Central memory CD8-positive, alpha-beta T cell (primary cell): Measurements from ENCODE around the gene MACROD1.
"Not testable (repeated sequence)": the region's sequence is repeated elsewhere in the genome, so short reads cannot be mapped to it uniquely, and the experiment has no call there.

Source experiments
- ATAC-seq: fragments of 150-1000 bp; cut with Tn5 transposase; replicated peaks from 2 replicates; pipeline ENCODE4 v1.10.0; 2022; ENCODE audit warnings: mild to moderate bottlenecking, moderate FRiP score, moderate number of reproducible peaks; ENCODE audit not compliant: poor library complexity, severe bottlenecking; ENCODE audit errors: extremely low read depth
- DNase-seq, 2 donors: peaks; one replicate each; pipeline ENCODE4 v3.0.0; 2021; ENCODE audit warnings: low spot score in 2 of 2
- H3K27ac Mint-ChIP-seq: one replicate; pipeline ENCODE4 v1.8.0; 2022; ENCODE audit warnings: low read depth, mild to moderate bottlenecking, moderate library complexity, mixed read lengths
- H3K27me3 Mint-ChIP-seq: one replicate; pipeline ENCODE4 v1.8.0; 2022; ENCODE audit warnings: mixed read lengths
- H3K36me3 Mint-ChIP-seq: one replicate; pipeline ENCODE4 v1.8.0; 2022; ENCODE audit warnings: mild to moderate bottlenecking, moderate library complexity, mixed read lengths; ENCODE audit not compliant: insufficient read depth
- H3K4me1 Mint-ChIP-seq: one replicate; pipeline ENCODE4 v1.8.0; 2022; ENCODE audit warnings: mixed read lengths
- H3K4me3 Mint-ChIP-seq: one replicate; pipeline ENCODE4 v1.8.0; 2022; ENCODE audit warnings: mild to moderate bottlenecking, moderate library complexity, mixed read lengths
- H3K9me3 Mint-ChIP-seq: one replicate; pipeline ENCODE4 v1.8.0; 2022; ENCODE audit warnings: mixed read lengths

The MACROD1 gene

DNA sequence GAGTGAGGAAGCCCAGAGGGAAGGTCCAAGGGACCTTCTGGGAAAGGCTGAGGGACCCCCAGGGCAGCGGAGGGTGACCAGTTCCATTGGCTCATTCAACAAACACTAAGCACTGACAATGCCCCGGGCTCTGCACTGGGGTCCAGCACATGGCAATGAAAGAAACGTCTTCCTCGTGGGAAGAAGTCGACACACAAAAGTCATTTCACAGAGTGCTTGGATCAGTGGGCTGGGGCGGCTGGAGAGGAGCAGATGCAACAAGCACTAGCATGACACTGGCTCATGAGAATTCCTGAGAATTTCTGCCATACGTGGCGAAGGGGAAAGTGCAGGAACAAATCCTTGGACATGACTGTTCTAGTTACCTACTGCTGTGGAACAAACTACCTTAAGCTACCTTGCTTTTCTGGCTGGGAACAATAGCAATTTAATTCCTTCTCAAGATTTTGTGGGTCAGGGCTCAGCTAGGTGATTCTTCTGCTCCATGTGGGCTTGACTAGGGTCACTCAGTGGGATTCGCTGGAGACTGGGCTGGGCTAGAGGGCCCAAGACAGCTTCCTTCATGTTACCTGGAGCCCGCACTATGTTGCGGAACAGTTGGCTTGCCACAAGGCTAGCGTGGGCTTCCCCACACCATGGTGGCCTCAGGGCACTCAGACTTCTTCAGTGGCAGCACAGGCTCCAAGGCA, 13.2 kb upstream of the MACROD1 start:
- H3K9me3 Mint-ChIP-seq: no peaks in the 10 kb centered on the region
- H3K27ac Mint-ChIP-seq: no peak overlapping the region
- no peak for DNase-seq
- no peak for ATAC-seq
- peaks cover 16% of the 10 kb centered on the region for H3K4me1 Mint-ChIP-seq
- H3K27me3 Mint-ChIP-seq: no peaks in the 10 kb centered on the region
- H3K4me3 Mint-ChIP-seq: no peak overlapping the region
- peaks cover 2% of the 10 kb centered on the region for H3K36me3 Mint-ChIP-seq

DNA sequence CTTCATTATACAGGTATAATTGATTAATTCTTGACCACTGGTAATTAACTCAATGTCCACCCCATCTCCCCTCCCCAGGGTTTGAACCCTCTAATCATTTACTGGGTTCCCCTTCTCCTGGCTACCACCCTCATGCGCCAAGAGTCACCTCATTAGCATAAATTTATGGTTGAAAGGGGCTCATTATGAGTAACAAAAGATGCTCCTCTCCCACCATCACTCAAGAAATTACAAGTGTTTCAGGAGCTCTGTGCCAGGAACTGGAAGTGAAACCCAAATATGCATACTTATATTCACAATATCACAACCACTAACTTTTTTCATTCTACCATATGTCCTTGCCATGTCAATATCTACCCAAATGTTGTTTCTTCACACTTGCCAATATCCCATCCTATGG, 12.3 kb upstream of the MACROD1 start:
- DNase-seq: no peak
- no peak overlapping the region for H3K4me3 Mint-ChIP-seq

DNA sequence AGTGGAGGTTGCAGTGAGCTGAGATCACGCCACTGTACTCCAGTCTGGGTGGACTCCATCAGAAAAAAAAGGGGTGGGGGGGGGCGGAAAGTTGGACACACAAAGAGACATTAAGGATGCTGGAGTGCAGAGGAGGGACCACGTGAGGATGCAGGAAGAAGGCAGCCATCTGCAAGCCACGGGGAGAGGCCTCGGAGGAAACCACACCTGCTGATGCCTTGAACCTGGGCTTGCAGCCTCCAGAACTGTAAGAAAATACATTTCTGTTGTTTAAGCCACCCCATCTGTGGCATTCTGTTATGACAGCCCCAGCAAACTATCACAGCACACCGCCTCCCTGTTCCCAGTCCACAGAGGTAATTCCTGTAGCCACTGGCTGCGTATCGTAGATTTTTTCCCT, 10.8 kb upstream of the MACROD1 start:
- Mint-ChIP-seq H3K9me3 (no peaks in the 10 kb centered on the region), H3K4me1 (no peaks in the 10 kb centered on the region), H3K4me3 (no peak overlapping the region), H3K36me3 (peaks cover 2% of the 10 kb centered on the region), H3K27ac (no peak overlapping the region), H3K27me3 (no peaks in the 10 kb centered on the region)
- ATAC-seq (no peak), DNase-seq (no peak)

More for the DNA sequence above, 12.3 kb upstream of the MACROD1 start:
- no peaks in the 10 kb centered on the region for H3K27me3 Mint-ChIP-seq
- H3K9me3 Mint-ChIP-seq: no peaks in the 10 kb centered on the region
- peaks cover 2% of the 10 kb centered on the region for H3K36me3 Mint-ChIP-seq
- H3K27ac Mint-ChIP-seq: no peak overlapping the region
- no peak for ATAC-seq
- H3K4me1 Mint-ChIP-seq: peaks cover 7% of the 10 kb centered on the region

DNA sequence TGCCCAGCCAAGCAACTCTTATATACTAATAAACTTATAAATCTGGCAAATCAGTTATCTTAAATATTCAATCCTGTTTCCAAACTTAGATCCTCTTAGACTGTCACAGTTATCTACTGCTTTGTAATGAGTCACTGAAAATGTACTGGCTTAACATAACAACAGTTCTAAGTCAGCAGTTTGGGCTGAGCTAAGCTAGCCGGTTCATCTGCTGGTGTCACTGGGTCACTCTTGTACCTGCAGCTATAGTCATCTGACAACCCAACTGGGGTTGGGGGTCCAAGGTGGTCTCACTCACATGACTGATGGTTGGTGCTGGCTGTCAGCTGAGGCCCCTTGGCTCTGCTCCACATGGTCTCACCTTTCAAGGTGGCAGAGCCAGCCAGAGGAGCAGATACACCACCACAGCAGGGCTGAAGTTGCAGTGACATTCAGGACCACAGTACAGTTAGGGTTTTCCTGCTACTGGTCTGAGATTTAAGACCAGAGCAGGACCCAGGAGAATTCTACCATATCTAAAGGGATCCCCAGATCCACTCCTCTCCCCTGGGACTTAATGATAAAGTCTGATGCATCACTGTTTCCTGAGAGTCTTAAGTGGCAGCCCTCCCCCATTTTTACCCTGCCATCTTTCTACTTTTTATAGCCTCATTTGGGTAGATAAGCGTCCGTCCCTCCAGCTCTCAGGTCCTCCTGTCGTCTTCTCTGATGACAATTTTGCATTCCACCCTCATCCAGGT, 7.9 kb upstream of the MACROD1 start:
- no peak for ATAC-seq
- Mint-ChIP-seq H3K9me3 (no peaks in the 10 kb centered on the region), H3K27me3 (no peaks in the 10 kb centered on the region), H3K36me3 (no peaks in the 10 kb centered on the region), H3K4me1 (no peaks in the 10 kb centered on the region), H3K4me3 (no peak overlapping the region), H3K27ac (no peak overlapping the region)
- DNase-seq: no peak

DNA sequence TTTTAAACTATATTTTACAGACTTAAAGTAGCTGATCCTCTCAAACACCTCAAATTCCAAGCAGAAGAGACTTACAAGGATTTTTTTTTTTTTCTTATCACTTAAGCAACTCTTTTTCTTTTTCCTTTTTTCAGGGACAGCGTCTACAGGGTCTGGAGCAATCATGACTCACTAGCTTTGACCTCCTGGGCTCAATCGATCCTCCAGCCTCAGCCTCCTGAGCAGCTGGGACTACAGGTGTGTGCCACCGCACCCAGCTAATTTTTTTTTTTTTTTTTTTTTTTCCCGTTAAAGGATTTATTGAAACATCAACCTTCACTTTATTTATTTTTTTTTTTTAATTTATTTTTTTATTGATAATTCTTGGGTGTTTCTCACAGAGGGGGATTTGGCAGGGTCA, 4.5 kb upstream of the MACROD1 start:
- no peaks in the 10 kb centered on the region for H3K27me3 Mint-ChIP-seq
- no peak overlapping the region for H3K4me3 Mint-ChIP-seq
- DNase-seq (no peak), ATAC-seq (no peak)
- peaks cover 9% of the 10 kb centered on the region for H3K4me1 Mint-ChIP-seq
- no peaks in the 10 kb centered on the region for H3K36me3 Mint-ChIP-seq
- no peaks in the 10 kb centered on the region for H3K9me3 Mint-ChIP-seq
- H3K27ac Mint-ChIP-seq: no peak overlapping the region

DNA sequence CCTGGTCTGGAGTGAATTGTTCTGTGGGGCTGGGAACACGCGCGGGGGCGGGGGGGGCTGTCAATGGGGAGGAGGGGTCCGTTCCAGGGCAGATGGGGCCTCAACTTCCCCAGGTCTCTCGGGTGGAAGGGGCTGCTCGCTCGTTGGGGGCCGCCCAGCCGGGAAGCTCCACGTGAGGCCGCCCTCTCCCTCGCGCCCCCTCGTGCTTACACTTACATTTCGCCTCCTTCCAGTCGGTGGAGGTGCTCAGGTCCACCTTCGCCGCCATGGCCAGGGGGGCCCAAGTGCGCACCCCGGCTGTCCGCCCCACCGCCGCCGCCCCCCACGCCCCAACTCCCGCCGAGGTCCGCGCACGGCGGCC, 452 bp downstream of the MACROD1 start:
- Mint-ChIP-seq H3K4me3 (peak overlapping the region; percentile 86), H3K27me3 (no peaks in the 10 kb centered on the region), H3K4me1 (peaks cover 14% of the 10 kb centered on the region), H3K27ac (no peak overlapping the region), H3K9me3 (no peaks in the 10 kb centered on the region), H3K36me3 (no peaks in the 10 kb centered on the region)
- DNase-seq (no peak), ATAC-seq (no peak)

DNA sequence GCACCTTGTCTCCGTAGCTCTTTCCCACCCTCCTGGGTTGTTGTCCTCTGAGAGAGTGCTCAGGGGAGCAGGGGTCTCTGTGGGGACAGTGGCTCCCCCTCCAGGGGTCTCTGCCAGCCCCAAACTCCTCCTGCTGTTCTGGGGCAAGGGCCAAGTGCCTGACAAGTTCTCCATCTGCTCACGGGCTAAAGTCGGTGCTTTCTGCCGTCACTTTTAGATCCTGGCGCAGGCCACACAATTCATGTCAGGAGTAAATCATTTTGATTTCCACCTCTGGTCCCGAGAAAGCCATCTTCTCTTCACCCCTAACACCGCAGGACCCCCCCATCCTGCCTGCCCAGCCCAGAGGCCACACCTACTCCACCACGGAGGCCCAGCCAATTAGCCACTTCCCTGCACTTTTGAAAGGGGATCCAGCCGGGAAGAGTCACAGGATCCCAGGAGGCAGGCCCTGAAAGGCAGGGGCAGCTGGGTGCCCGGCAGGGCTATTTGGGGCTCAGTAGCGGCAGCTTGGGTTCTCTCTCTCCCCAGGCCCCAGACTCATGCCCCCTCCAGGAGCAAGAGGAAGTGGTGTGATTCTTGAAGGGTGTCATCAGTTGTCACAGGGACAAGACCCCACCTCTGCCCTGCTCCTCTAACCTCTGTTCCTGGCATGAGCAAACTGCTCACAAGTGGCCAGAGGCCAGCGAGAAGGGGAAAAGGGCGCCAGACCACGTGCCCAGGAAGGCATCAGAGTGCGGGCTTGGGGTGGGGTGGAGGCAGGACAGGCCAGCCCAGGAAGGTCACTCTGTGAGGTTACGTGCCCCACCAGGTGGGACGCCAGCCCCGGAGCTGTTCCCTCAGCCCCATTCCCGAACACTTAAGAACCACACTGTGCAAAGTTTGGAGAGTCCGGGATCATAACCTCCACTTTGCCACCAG, 1.3 kb downstream of the MACROD1 start:
- no peak for ATAC-seq
- H3K27ac Mint-ChIP-seq: no peak overlapping the region
- H3K27me3 Mint-ChIP-seq: no peaks in the 10 kb centered on the region
- no peak for DNase-seq
- no peaks in the 10 kb centered on the region for H3K36me3 Mint-ChIP-seq
- H3K4me1 Mint-ChIP-seq: peaks cover 14% of the 10 kb centered on the region
- peak overlapping the region; percentile 78 for H3K4me3 Mint-ChIP-seq
- no peaks in the 10 kb centered on the region for H3K9me3 Mint-ChIP-seq

DNA sequence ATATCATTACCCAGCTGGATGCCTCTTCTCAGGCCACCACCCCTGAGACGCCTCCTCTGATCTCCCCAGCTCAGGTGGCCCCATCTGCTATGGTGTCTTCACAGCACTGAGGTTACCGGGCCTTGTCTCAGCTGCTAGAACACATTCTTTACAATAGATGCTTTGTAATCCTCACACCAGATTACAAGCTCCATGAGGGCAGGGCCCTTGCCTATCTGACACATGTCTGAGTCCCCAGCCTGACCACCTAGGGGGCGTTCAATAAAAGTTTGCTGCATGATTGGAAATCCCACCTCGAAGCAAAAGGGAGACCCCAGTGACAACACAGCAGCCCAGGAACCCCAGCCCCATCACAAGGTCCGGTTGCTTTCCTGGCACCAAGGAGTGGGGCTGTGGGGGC, 2.0 kb downstream of the MACROD1 start:
- H3K9me3 Mint-ChIP-seq: no peaks in the 10 kb centered on the region
- no peak for ATAC-seq
- H3K36me3 Mint-ChIP-seq: no peaks in the 10 kb centered on the region
- no peak overlapping the region for H3K27ac Mint-ChIP-seq
- DNase-seq: no peak
- H3K27me3 Mint-ChIP-seq: no peaks in the 10 kb centered on the region
- peaks cover 14% of the 10 kb centered on the region for H3K4me1 Mint-ChIP-seq
- H3K4me3 Mint-ChIP-seq: peak overlapping the region; percentile 78

DNA sequence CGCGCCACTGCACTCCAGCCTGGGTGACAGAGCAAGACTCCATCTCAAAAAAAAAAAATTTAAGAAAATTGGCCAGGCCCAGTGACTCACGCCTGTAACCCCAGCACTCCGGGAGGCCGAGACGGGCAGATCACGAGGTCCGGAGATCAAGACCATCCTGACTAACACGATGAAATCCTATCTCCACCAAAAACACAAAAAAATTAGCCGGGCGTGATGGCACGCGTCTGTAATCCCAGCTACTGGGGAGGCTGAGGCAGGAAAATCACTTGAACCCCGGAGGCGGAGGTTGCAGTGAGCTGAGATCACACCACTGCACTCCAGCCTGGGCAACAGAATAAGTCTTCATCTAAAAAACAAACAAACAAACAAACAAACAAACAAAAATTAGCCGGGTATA, 3.1 kb downstream of the MACROD1 start:
- not testable (repeated sequence) for H3K4me3 Mint-ChIP-seq, H3K9me3 Mint-ChIP-seq, H3K36me3 Mint-ChIP-seq, DNase-seq, H3K27ac Mint-ChIP-seq, H3K27me3 Mint-ChIP-seq, ATAC-seq
- H3K4me1 Mint-ChIP-seq: peaks cover 14% of the 10 kb centered on the region

DNA sequence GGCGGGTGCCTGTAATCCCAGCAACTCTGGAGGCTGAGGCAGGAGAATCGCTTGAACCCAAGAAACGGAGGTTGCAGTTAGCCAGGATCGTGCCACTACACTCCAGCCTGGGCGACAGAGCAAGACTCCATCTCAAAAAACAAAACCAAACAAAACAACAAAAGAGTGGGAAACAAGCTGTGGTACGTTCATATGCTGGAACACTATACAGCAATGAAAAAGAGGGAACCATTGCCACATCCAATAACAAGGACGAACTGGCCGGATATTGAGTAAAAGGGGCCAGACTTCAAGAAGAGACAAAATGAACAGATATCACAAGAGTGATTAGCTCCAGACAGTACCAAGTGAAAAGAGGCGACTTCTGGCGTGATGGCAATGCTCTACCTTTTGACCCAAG, 4.9 kb downstream of the MACROD1 start:
- Mint-ChIP-seq H3K9me3 (no peaks in the 10 kb centered on the region), H3K27ac (no peak overlapping the region), H3K36me3 (no peaks in the 10 kb centered on the region), H3K4me3 (no peak overlapping the region), H3K4me1 (peaks cover 8% of the 10 kb centered on the region), H3K27me3 (no peaks in the 10 kb centered on the region)
- ATAC-seq (no peak), DNase-seq (no peak)

DNA sequence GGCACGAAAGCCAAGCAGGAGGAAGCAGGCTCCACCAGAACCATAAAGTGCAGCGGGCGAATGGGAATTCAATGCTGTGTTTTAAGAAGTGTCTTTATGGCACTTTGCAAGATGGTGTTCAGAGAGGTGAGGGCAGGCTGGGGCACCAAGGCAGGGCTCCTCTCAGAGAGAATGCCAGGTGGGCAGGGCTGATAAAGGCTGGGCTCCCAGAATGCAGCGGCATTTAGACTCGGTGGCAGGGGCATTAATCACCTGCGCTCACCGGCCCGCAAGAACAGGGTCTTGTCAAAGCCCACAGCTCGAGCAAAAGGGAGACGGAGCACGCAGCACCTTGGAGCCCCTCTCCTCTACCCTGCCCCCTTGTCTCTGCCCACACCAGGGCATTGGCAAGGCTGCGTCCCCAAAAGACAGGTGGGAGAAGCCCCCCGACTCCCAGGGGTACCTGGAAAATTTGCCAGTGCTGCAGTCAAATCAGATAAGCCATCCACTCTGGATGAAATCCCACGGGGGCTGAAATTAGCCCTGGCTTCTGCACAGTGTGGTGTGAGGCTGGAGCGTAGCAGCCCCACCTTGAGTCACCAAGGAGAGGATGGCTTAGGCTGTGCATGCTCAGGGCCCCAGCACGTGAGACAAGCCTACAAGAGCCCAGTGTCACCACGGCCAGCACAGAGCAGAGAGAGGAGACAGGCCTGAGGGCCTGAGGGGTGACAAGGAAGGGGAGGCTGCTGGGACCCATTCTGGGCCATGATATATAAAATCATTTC, 8.1 kb downstream of the MACROD1 start:
- peaks cover 1% of the 10 kb centered on the region for H3K36me3 Mint-ChIP-seq
- no peak overlapping the region for H3K4me3 Mint-ChIP-seq
- DNase-seq (no peak), ATAC-seq (no peak)
- H3K27ac Mint-ChIP-seq: no peak overlapping the region
- no peaks in the 10 kb centered on the region for H3K9me3 Mint-ChIP-seq
- H3K4me1 Mint-ChIP-seq: peaks cover 5% of the 10 kb centered on the region
- no peaks in the 10 kb centered on the region for H3K27me3 Mint-ChIP-seq
